Esophagus squamous epithelium (tissue), 4 donors: ENCODE results near the gene FHIT.

Source experiments
- CTCF ChIP-seq, 6 experiments: fragments of 450-650 bp in 4 of 6; fragments of 200-600 bp in 2 of 6; sonication (generic) in 2 of 6; IDR thresholded peaks; one replicate each; pipeline ENCODE4 v1.5.1; 2016 to 2019; ENCODE audit warnings: antibody characterized with exemption in 6 of 6, mild to moderate bottlenecking in 4 of 6, moderate library complexity in 4 of 6
- POLR2A ChIP-seq, 4 donors: fragments of 450-650 bp; IDR thresholded peaks; one replicate each; pipeline ENCODE4 v1.6.1; 2017; ENCODE audit warnings: antibody characterized with exemption in 4 of 4, mild to moderate bottlenecking in 4 of 4, moderate library complexity in 3 of 4

- TF ChIP-seq CTCF (IDR thresholded peaks at IDR 0.05) (no peak), POLR2A (IDR thresholded peaks at IDR 0.05) (no peak)
Measured at GRCh38 chr3:61250784-61251173, 473 bp downstream of the FHIT start.
